Measurements from ENCODE around the gene NRARP. TPM values are rescaled to one million over a fixed set of nuclear protein-coding genes. Genes with fewer than 3 reads are reported as not detected.
"Not testable (repeated sequence)": the region's sequence is repeated elsewhere in the genome, so short reads cannot be mapped to it uniquely, and the experiment has no call there.

The NRARP gene
- total and polyA plus RNA-seq, 7 experiments from 2014 or later, result 0.70 to 2.7 (median 1.7) TPM; not detected in 2

- POLR2A ChIA-PET, result no interaction called here
- H3K27ac Mint-ChIP-seq, result no peak overlapping the region
- H3K4me1 Mint-ChIP-seq, result peaks cover 0 to 12% (median 0%) of the 10 kb centered on the region in 7 donors
Measured at GRCh38 chr9:137341227-137341626, 39.2 kb upstream of the NRARP start.

GRCh38 chr9:137339908-137340462, 37.9 kb upstream of the NRARP start:
- H3K36me3 ChIP-seq (ENCODE audit: control insufficient read depth in 2 of 3, insufficient read depth in 3 of 3, low read length in 3 of 3); H3K4me1 ChIP-seq (ENCODE audit: control insufficient read depth in 2 of 2, insufficient read depth in 2 of 2, low read length in 2 of 2); H3K4me3 ChIP-seq (ENCODE audit: low read length); H3K9me3 ChIP-seq (ENCODE audit: control insufficient read depth in 2 of 3, low read length in 3 of 3); CTCF ChIA-PET; intact Hi-C loops (cut with micrococcal nuclease); H3K4me3 Mint-ChIP-seq; H3K27ac ChIP-seq (ENCODE audit: low read depth, low read length); H3K27me3 ChIP-seq (ENCODE audit: control insufficient read depth in 2 of 2, insufficient read depth in 2 of 2, low read length in 2 of 2); DNase-seq; POLR2A ChIA-PET; H3K27me3 Mint-ChIP-seq; ATAC-seq; H3K27ac Mint-ChIP-seq: not testable (repeated sequence)
- Mint-ChIP-seq H3K9me3 (peaks cover 0 to 17% (median 7%) of the 10 kb centered on the region in 11 donors), H3K4me1 (peaks cover 0 to 12% (median 0%) of the 10 kb centered on the region in 7 donors), H3K36me3 (peaks cover 0 to 20% (median 6%) of the 10 kb centered on the region in 5 donors)

More at GRCh38 chr9:137341227-137341626, 39.2 kb upstream of the NRARP start:
- Mint-ChIP-seq H3K4me3 (no peak overlapping the region), H3K36me3 (peaks cover 0 to 19% (median 6%) of the 10 kb centered on the region in 5 donors), H3K9me3 (peaks cover 0 to 16% (median 4%) of the 10 kb centered on the region in 11 donors), H3K27me3 (no peaks in the 10 kb centered on the region)
- Histone ChIP-seq H3K27me3 (ENCODE audit: control insufficient read depth in 2 of 2, insufficient read depth in 2 of 2, low read length in 2 of 2) (no peaks in the 10 kb centered on the region), H3K4me3 (ENCODE audit: low read length) (no peak overlapping the region), H3K27ac (ENCODE audit: low read depth, low read length) (no peak overlapping the region), H3K9me3 (ENCODE audit: control insufficient read depth in 2 of 3, low read length in 3 of 3) (no peaks in the 10 kb centered on the region), H3K36me3 (ENCODE audit: control insufficient read depth in 2 of 3, insufficient read depth in 3 of 3, low read length in 3 of 3) (no peaks in the 10 kb centered on the region), H3K4me1 (ENCODE audit: control insufficient read depth in 2 of 2, insufficient read depth in 2 of 2, low read length in 2 of 2) (no peaks in the 10 kb centered on the region)
- intact Hi-C loops (cut with micrococcal nuclease), result no loop called here
- CTCF ChIA-PET, result no interaction called here
- DNase-seq (no peak), ATAC-seq (no peak)

- Mint-ChIP-seq H3K27ac (no peak overlapping the region), H3K36me3 (peaks cover 0 to 21% (median 6%) of the 10 kb centered on the region in 5 donors), H3K4me1 (peaks cover 0 to 12% (median 0%) of the 10 kb centered on the region in 7 donors), H3K27me3 (no peaks in the 10 kb centered on the region), H3K4me3 (no peak overlapping the region), H3K9me3 (peaks cover 0 to 17% (median 10%) of the 10 kb centered on the region in 11 donors)
- Histone ChIP-seq H3K9me3 (ENCODE audit: control insufficient read depth in 2 of 3, low read length in 3 of 3) (no peaks in the 10 kb centered on the region), H3K27me3 (ENCODE audit: control insufficient read depth in 2 of 2, insufficient read depth in 2 of 2, low read length in 2 of 2) (no peaks in the 10 kb centered on the region), H3K4me1 (ENCODE audit: control insufficient read depth in 2 of 2, insufficient read depth in 2 of 2, low read length in 2 of 2) (no peaks in the 10 kb centered on the region), H3K36me3 (ENCODE audit: control insufficient read depth in 2 of 3, insufficient read depth in 3 of 3, low read length in 3 of 3) (no peaks in the 10 kb centered on the region), H3K27ac (ENCODE audit: low read depth, low read length) (no peak overlapping the region), H3K4me3 (ENCODE audit: low read length) (no peak overlapping the region)
- intact Hi-C loops (cut with micrococcal nuclease), result no loop called here
- ChIA-PET CTCF (no interaction called here), POLR2A (no interaction called here)
- no peak for DNase-seq
- ATAC-seq, result no peak
Measured at GRCh38 chr9:137339045-137339907, 37.2 kb upstream of the NRARP start.

GRCh38 chr9:137336735-137337134, 34.7 kb upstream of the NRARP start:
- Mint-ChIP-seq H3K27ac (no peak overlapping the region), H3K27me3 (no peaks in the 10 kb centered on the region), H3K9me3 (peaks cover 0 to 17% (median 10%) of the 10 kb centered on the region in 11 donors), H3K4me1 (peaks cover 0 to 12% (median 3%) of the 10 kb centered on the region in 7 donors), H3K36me3 (peaks cover 0 to 22% (median 6%) of the 10 kb centered on the region in 5 donors), H3K4me3 (no peak overlapping the region)
- Histone ChIP-seq H3K36me3 (ENCODE audit: control insufficient read depth in 2 of 3, insufficient read depth in 3 of 3, low read length in 3 of 3) (no peaks in the 10 kb centered on the region), H3K27ac (ENCODE audit: low read depth, low read length) (no peak overlapping the region), H3K4me3 (ENCODE audit: low read length) (no peak overlapping the region), H3K27me3 (ENCODE audit: control insufficient read depth in 2 of 2, insufficient read depth in 2 of 2, low read length in 2 of 2) (no peaks in the 10 kb centered on the region), H3K4me1 (ENCODE audit: control insufficient read depth in 2 of 2, insufficient read depth in 2 of 2, low read length in 2 of 2) (no peaks in the 10 kb centered on the region), H3K9me3 (ENCODE audit: control insufficient read depth in 2 of 3, low read length in 3 of 3) (no peaks in the 10 kb centered on the region)
- ATAC-seq, result no peak
- CTCF ChIA-PET, result interaction anchor here (0.6 kb wide), 1 partner anchor 287 kb away, joined by 3 read pairs; no protein-coding TSS in a partner anchor
- intact Hi-C loops (cut with micrococcal nuclease), result no loop called here
- POLR2A ChIA-PET, result interaction anchor here (0.7 kb wide), 1 partner anchor 186 kb away, joined by 7 read pairs; no protein-coding TSS in a partner anchor
- DNase-seq, result no peak

- Histone ChIP-seq H3K9me3 (ENCODE audit: control insufficient read depth in 2 of 3, low read length in 3 of 3) (no peaks in the 10 kb centered on the region), H3K4me1 (ENCODE audit: control insufficient read depth in 2 of 2, insufficient read depth in 2 of 2, low read length in 2 of 2) (no peaks in the 10 kb centered on the region), H3K4me3 (ENCODE audit: low read length) (no peak overlapping the region), H3K27ac (ENCODE audit: low read depth, low read length) (no peak overlapping the region), H3K27me3 (ENCODE audit: control insufficient read depth in 2 of 2, insufficient read depth in 2 of 2, low read length in 2 of 2) (no peaks in the 10 kb centered on the region), H3K36me3 (ENCODE audit: control insufficient read depth in 2 of 3, insufficient read depth in 3 of 3, low read length in 3 of 3) (no peaks in the 10 kb centered on the region)
- DNase-seq, result no peak
- ChIA-PET CTCF (no interaction called here), POLR2A (no interaction called here)
- H3K27ac Mint-ChIP-seq, result no peak overlapping the region
- no peaks in the 10 kb centered on the region for H3K27me3 Mint-ChIP-seq
- peaks cover 0 to 3% (median 0%) of the 10 kb centered on the region in 7 donors for H3K4me1 Mint-ChIP-seq
- peaks cover 0 to 27% (median 10%) of the 10 kb centered on the region in 11 donors for H3K9me3 Mint-ChIP-seq
- peaks cover 2 to 22% (median 6%) of the 10 kb centered on the region in 5 donors for H3K36me3 Mint-ChIP-seq
- no peak overlapping the region for H3K4me3 Mint-ChIP-seq
- intact Hi-C loops (cut with micrococcal nuclease), result no loop called here
- ATAC-seq, result no peak
Measured at GRCh38 chr9:137333016-137333671, 31.1 kb upstream of the NRARP start.

- H3K36me3 Mint-ChIP-seq, result peaks cover 2 to 19% (median 6%) of the 10 kb centered on the region in 5 donors
Measured at GRCh38 chr9:137331929-137332328, 29.9 kb upstream of the NRARP start.

More at GRCh38 chr9:137331929-137332328, 29.9 kb upstream of the NRARP start:
- intact Hi-C loops (cut with micrococcal nuclease), result no loop called here
- H3K27me3 ChIP-seq (ENCODE audit: control insufficient read depth in 2 of 2, insufficient read depth in 2 of 2, low read length in 2 of 2), result peaks cover 0 to 5% of the 10 kb centered on the region in 2 donors
- DNase-seq (no peak), ATAC-seq (no peak)
- CTCF ChIA-PET, result no interaction called here
- no peaks in the 10 kb centered on the region for H3K36me3 ChIP-seq (ENCODE audit: control insufficient read depth in 2 of 3, insufficient read depth in 3 of 3, low read length in 3 of 3)
- peaks cover 0 to 30% (median 5%) of the 10 kb centered on the region in 11 donors for H3K9me3 Mint-ChIP-seq
- peaks cover 0 to 4% (median 1%) of the 10 kb centered on the region in 7 donors for H3K4me1 Mint-ChIP-seq
- H3K4me3 Mint-ChIP-seq, result no peak overlapping the region
- peaks cover 0 to 10% (median 0%) of the 10 kb centered on the region in 5 donors for H3K27me3 Mint-ChIP-seq
- H3K9me3 ChIP-seq (ENCODE audit: control insufficient read depth in 2 of 3, low read length in 3 of 3), result no peaks in the 10 kb centered on the region
- no peak overlapping the region for H3K27ac ChIP-seq (ENCODE audit: low read depth, low read length)
- H3K4me3 ChIP-seq (ENCODE audit: low read length), result no peak overlapping the region
- H3K27ac Mint-ChIP-seq, result no peak overlapping the region
- POLR2A ChIA-PET, result no interaction called here
- H3K4me1 ChIP-seq (ENCODE audit: control insufficient read depth in 2 of 2, insufficient read depth in 2 of 2, low read length in 2 of 2), result no peaks in the 10 kb centered on the region
